Mucosa of stomach (tissue), 1 donor: ENCODE results near the gene SRRM5.
"Not testable (repeated sequence)": the region's sequence is repeated elsewhere in the genome, so short reads cannot be mapped to it uniquely, and the experiment has no call there.

ENCODE experiments used
- H3K27me3 ChIP-seq: one replicate; pipeline ENCODE4 v1.7.0; 2013; ENCODE audit warnings: mild to moderate bottlenecking, low read length; ENCODE audit not compliant: control insufficient read depth, insufficient read depth
- H3K36me3 ChIP-seq: one replicate; pipeline ENCODE4 v1.7.0; 2013; ENCODE audit warnings: low read length; ENCODE audit not compliant: control insufficient read depth, insufficient read depth
- H3K4me1 ChIP-seq: one replicate; pipeline ENCODE4 v1.7.0; 2013; ENCODE audit warnings: mild to moderate bottlenecking, low read length; ENCODE audit not compliant: control insufficient read depth, insufficient read depth
- H3K4me3 ChIP-seq: one replicate; pipeline ENCODE4 v1.7.0; 2013; ENCODE audit warnings: low read length
- H3K9ac ChIP-seq: one replicate; pipeline ENCODE4 v1.7.0; 2013; ENCODE audit warnings: mild to moderate bottlenecking, low read length, moderate library complexity
- H3K9me3 ChIP-seq: one replicate; pipeline ENCODE4 v1.7.0; 2013; ENCODE audit warnings: mild to moderate bottlenecking, low read length, moderate library complexity; ENCODE audit not compliant: control insufficient read depth
- donor health status: Pancreatic carcinoma.

Gene SRRM5

DNA sequence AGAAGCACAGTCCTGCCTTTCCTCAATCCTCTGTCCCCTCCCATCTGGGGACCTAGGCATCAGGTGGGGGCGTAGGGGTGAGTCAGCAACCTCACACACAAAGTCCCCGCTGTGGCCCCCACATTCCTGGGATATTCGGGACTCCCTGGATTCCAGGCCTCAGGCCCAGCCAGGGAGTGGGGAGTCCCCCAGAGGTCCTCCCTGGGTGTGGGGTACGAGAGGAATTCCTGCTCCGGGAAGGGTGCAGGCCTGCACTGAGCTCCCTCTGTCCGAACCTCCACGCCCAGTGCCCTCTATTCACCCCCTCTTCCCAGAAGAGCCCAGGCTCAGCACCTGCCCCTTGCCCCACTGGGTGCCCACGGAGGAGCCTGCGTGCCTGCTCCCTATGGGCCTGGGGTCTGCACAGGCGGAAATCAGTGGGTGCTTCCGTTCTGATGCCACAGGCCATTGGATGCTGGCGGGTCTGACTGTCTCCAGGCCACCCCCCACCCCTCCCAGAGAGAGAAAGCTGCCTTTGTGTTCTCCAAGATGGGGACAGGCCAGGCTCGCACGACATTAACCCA, 24.3 kb downstream of the SRRM5 start:
- H3K9ac ChIP-seq = no peak overlapping the region
- no peak overlapping the region for H3K4me3 ChIP-seq
- H3K9me3 ChIP-seq = peaks cover 5% of the 10 kb centered on the region
- peaks cover 13% of the 10 kb centered on the region for H3K4me1 ChIP-seq
- H3K27me3 ChIP-seq = peaks cover 29% of the 10 kb centered on the region
- no peaks in the 10 kb centered on the region for H3K36me3 ChIP-seq

DNA sequence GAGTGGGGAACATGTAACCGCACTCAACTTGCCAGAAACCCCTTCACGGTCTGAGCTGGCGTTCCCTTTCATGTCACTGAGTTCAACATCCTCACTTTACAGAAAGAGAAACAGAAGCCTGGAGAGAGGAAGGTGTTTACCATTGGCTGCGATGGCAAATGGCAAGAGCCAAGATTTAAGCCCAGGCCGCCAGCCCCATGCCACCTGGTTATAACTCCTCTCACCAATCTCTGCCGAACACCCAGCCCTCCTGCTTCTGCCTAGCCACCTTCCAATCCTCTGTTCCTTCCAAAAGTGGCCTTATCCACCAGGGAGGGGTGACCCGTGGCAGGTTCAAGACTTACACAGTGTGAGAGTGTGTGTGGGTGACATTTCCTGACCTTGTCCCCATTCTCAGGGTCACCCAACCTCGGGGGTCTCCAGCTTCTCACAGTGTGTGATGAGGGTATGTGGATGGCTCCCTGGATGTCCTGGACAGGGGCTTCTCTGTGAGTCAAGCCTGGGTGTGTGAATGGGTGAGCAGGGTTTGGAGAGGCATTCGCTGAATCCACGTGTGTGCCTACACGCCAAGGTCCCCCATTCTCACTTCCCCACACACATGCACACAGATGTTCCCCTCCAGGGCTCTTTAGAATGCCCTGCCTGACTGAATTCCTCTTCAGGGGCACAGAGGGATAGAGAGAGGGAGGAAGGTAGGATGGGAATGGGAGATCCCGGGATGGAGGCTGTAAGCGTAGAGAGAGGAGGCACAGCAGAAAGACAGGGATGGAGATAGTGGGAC, 26.5 kb downstream of the SRRM5 start:
- Histone ChIP-seq H3K9ac (no peak overlapping the region), H3K27me3 (peaks cover 26% of the 10 kb centered on the region), H3K9me3 (peaks cover 5% of the 10 kb centered on the region), H3K4me1 (peaks cover 13% of the 10 kb centered on the region), H3K36me3 (no peaks in the 10 kb centered on the region), H3K4me3 (no peak overlapping the region)

DNA sequence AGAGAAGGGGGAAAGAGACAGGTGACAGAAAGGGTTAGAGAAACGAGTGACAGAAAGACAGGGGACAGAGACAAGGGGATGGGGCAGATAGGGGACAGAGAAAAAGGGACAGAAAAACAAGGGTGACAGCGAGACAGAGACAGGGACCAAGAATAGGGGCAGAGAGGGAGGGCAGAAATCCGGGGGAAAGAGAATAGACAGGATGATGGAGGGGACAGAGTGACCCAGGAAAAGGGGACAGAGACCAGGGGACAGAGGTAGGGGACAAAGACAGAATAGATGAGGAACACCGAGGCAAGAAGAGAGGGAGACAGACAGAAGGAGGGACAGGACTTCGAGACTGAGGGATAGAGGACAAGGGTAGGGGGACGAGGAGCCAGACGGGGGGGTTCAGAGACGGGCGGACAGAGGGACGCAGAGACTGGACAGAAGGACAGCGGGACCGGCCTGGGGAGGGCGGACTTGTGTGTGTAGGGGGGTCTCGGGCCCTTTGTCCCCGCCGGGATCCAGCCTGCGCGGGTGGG, 27.2 kb downstream of the SRRM5 start:
- peaks cover 5% of the 10 kb centered on the region for H3K9me3 ChIP-seq
- no peak overlapping the region for H3K4me3 ChIP-seq
- H3K4me1 ChIP-seq = peaks cover 13% of the 10 kb centered on the region
- H3K9ac ChIP-seq = no peak overlapping the region
- no peaks in the 10 kb centered on the region for H3K36me3 ChIP-seq
- peaks cover 26% of the 10 kb centered on the region for H3K27me3 ChIP-seq

DNA sequence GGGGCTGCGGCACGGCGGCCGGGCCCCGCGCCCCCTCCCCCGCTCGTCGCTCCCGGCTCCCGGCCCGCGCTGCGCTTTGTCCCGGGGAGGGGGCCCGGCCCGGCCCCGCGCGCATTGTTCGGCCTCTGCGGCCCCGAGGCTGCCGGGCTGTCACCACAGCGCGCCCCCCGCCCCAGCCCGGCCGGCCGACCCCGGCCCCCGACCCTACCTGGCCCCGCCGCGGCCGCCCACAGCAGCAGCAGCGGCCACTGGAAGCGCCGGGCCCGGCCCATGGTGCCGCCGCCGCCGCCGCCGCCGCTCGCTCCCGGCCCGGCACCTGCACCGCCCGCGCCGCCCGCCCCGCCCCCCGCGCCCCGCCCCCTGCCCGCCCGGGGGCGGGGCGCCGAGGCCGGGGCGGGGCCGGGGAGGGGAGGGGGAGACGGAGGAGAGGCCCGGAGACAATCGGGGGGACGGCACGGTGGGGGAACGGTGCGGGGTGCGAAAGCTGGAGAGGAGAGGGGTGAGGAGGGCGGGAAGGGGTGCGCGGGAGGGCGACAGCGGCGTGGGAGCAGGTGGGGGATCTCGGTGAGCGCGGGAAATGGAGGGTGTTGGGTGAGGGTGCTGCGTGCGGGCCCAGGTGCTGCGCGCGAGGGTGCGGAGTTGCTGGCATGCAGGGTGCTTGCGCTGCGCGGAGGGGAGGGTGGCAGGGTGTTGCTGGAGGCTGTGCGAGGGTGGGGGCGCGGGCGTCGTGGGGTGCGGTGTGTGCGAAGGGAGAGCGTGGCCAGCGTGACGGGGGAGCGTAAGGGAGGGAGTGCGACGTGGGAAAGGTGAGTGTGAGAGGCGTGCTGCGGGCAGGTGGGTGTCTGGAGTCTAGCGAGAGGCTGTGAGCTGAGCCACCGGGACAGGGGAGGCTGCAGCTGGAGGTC, 27.9 kb downstream of the SRRM5 start, which contains the start of gene CADM4:
TSS of gene CADM4 (minus strand) at position 332 of the 905 bp plus-strand sequence. CDS start at position 272, 60 bp downstream.
- Histone ChIP-seq H3K4me3 (peak within 1 kb of the TSS; percentile 25), H3K9ac (peak within 1 kb of the TSS; percentile 28), H3K36me3 (no peaks in the 10 kb centered on the region), H3K4me1 (peaks cover 13% of the 10 kb centered on the region), H3K9me3 (peaks cover 5% of the 10 kb centered on the region), H3K27me3 (peaks cover 26% of the 10 kb centered on the region)

DNA sequence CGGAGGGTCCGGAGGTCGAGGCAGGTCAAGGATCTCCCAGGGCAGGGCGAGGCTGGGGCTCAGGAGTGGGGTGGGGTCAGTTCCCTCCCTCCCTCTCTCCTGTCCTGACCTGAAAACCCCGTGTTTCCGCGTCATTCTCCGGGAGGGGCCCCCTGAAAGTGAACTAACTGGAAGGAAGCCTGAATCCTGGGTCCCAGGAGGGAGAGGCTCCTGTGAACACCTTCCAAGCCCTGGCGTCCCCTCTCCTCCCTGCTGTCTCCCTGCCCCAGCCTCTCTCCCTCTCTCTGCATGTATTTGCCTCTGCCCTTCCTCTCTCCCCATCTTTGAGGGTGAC, 28.5 kb downstream of the SRRM5 start:
- Histone ChIP-seq H3K4me3 (no peak overlapping the region), H3K27me3 (peaks cover 21% of the 10 kb centered on the region), H3K9ac (peak overlapping the region; percentile 28)

DNA sequence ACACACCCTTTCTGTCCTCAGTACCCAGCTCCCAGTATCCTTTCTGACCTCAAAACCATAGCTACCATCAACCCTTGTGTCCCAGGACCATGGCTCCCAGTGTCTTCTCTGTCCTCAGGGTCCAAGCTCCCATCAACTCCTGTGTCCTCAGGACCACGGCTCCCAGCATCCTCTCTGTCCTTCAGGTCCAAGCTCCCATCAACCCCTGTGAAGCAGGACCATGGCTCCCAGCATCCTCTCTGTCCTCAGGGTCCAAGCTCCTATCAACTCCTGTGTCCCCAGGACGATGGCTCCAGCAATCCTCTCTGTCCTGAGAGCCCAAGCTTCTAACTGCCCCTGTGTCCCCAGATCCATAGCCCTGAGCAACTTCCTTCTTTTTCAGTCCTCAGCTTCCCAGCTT, 29.4 kb downstream of the SRRM5 start:
- peaks cover 5% of the 10 kb centered on the region for H3K9me3 ChIP-seq
- H3K36me3 ChIP-seq = peaks cover 2% of the 10 kb centered on the region
- no peak overlapping the region for H3K9ac ChIP-seq
- peaks cover 21% of the 10 kb centered on the region for H3K27me3 ChIP-seq
- H3K4me1 ChIP-seq = peaks cover 13% of the 10 kb centered on the region
- H3K4me3 ChIP-seq = no peak overlapping the region

More for the DNA sequence above, 28.5 kb downstream of the SRRM5 start:
- Histone ChIP-seq H3K9me3 (peaks cover 5% of the 10 kb centered on the region), H3K36me3 (no peaks in the 10 kb centered on the region), H3K4me1 (peaks cover 13% of the 10 kb centered on the region)

DNA sequence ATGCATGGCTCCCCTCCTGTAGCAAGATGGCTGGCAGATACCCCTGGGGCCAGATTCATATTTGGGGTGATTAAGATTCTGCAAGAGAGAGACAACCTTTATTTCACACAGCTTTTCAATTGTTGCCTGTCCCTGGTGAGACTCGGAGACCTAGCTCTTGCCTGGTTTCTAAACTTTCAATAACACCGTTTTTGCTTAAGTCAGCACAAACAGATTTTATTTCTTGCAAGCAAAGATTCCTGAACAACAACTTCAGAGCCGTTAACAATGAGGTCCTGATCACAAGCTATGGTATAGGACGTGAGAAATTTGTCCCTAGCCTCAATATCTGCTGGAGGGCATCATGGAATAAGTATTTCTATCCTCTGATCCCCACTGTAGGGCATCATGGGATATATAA, 30.6 kb downstream of the SRRM5 start:
- Histone ChIP-seq H3K9ac (no peak overlapping the region), H3K4me1 (peaks cover 13% of the 10 kb centered on the region), H3K27me3 (peaks cover 21% of the 10 kb centered on the region), H3K4me3 (no peak overlapping the region), H3K9me3 (peaks cover 5% of the 10 kb centered on the region), H3K36me3 (peaks cover 5% of the 10 kb centered on the region)

DNA sequence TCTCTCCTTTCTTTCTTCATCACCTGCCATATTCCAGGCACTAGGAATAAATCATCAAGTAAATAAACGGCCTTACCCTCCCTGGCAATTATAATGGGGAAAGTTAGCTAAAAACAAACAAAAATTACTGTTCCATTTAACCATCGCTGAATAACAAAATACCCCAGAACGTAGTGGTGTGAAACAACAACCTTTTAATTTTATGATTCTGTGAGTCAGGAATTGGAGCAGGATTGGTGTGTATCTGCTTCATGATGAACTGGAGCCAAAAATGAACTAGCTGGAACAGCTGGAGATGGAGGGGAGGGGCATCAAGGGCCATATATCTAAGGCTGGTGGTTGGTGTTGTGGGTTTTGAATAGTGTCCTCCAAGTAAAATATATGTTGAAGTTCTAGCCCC, 31.4 kb downstream of the SRRM5 start:
- Histone ChIP-seq H3K9ac (no peak overlapping the region), H3K36me3 (peaks cover 5% of the 10 kb centered on the region), H3K9me3 (peaks cover 5% of the 10 kb centered on the region), H3K27me3 (peaks cover 17% of the 10 kb centered on the region), H3K4me3 (no peak overlapping the region), H3K4me1 (peaks cover 13% of the 10 kb centered on the region)

DNA sequence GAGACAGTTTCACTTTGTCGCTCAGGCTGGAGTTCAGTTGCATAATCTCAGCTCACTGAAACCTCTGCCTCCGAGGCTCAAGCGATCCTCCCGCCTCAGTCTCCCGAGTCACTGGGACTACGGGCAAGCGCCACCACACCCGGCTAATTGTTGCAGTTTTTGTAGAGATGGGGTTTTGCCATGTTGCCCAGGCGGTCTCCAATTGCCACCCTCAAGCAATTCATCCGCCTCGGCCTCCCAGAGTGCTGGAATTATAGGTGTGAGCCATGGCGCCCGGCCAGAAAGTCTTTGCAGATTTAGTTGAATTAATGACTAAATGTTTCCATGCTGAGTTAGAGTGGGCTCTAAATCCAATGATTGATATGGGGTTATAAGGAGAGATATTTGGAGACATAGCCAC, 32.3 kb downstream of the SRRM5 start:
- no peaks in the 10 kb centered on the region for H3K9me3 ChIP-seq
- peaks cover 8% of the 10 kb centered on the region for H3K4me1 ChIP-seq
- no peak overlapping the region for H3K4me3 ChIP-seq
- H3K27me3 ChIP-seq = peaks cover 8% of the 10 kb centered on the region
- no peak overlapping the region for H3K9ac ChIP-seq
- peaks cover 5% of the 10 kb centered on the region for H3K36me3 ChIP-seq

DNA sequence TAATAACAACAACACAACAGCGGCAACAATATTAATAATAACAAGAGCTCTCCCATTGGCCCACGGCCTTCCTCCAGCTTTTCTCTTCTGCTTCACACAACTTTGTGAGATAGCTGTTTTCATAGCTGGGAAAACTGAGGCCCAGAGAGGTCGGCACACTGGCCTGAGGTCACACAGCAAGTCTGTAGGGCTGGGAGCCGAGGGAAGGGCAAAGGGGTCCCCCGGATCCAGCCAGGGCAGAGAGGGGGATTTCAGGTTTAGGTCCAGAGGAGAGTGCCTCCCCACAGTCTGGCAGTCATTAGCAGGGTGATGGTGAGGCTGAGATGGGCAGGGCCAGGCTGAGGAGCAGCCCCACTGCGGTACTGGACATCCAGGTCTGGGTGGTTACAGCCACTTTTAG, 36.7 kb downstream of the SRRM5 start:
- no peaks in the 10 kb centered on the region for H3K4me1 ChIP-seq
- H3K4me3 ChIP-seq = no peak overlapping the region
- H3K9me3 ChIP-seq = no peaks in the 10 kb centered on the region
- peaks cover 5% of the 10 kb centered on the region for H3K36me3 ChIP-seq
- H3K9ac ChIP-seq = no peak overlapping the region
- no peaks in the 10 kb centered on the region for H3K27me3 ChIP-seq

DNA sequence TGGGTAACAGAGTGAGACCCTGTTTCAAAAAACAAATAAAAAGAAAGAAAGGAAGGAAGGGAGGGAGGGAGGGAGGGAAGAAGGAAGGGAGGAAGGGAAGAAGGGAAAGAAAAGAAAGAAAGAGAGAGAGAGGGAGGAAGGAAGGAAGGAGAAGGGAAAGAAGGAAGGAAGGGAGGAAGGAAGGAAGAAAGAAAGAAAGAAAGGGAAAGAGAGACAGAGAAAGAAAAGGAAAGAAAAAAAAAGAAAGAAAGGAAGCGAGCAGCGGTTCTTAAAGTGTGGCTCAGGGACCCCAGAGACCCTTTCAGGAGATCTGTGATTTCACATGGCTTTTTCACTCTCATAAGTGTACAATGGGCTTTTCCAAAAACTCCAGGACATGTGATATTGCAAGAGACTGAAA, 37.6 kb downstream of the SRRM5 start:
- no peaks in the 10 kb centered on the region for H3K4me1 ChIP-seq
- H3K27me3 ChIP-seq = no peaks in the 10 kb centered on the region
- no peaks in the 10 kb centered on the region for H3K9me3 ChIP-seq
- H3K36me3 ChIP-seq = peaks cover 5% of the 10 kb centered on the region
- H3K9ac ChIP-seq = no peak overlapping the region
- no peak overlapping the region for H3K4me3 ChIP-seq

DNA sequence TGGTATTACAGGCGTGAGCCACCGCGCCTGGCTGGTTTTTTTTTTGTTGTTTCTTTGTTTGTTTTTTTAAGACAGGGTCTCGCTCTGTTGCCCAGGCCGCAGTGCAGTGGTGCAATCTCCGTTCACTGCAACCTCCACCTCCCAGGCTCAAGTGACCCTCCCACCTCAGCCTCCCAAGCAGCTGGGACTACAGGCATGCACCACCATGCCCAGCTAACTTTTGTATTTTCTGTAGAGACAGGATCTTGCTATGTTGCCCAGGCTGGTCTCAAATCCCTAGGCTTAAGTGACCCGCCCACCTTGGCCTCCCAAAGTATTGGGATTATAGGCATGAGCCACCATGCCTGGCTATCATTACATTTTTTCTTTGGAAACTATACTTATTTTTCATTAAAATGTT, 38.4 kb downstream of the SRRM5 start:
- not testable (repeated sequence) for H3K4me3 ChIP-seq, H3K4me1 ChIP-seq, H3K9me3 ChIP-seq, H3K27me3 ChIP-seq, H3K9ac ChIP-seq, H3K36me3 ChIP-seq
